ENCODE results near the gene KCNK7. TPM values are rescaled to one million over a fixed set of nuclear protein-coding genes. Genes with fewer than 3 reads are reported as not detected.

KCNK7 gene
- total RNA-seq, 4 donors from 2014 or later, result 32.6 to 183 (median 144) TPM

- TF ChIP-seq POLR2AphosphoS5 (IDR thresholded peaks at IDR 0.05) (peak in 2 of 3 donors; percentile 63 to 83), POLR2A (IDR thresholded peaks at IDR 0.05) (no peak), CTCF (IDR thresholded peaks at IDR 0.05) (peak; percentile 65 to 99)
- Histone ChIP-seq H3K9me3 (no peaks in the 10 kb centered on the region), H3K4me3 (peak overlapping the region; percentile 94), H3K27me3 (no peaks in the 10 kb centered on the region), H3K36me3 (peaks cover 5% of the 10 kb centered on the region), H3K27ac (peak overlapping the region; percentile 89), H3K4me1 (peaks cover 78% of the 10 kb centered on the region)
- peak; percentile 94 to 95 for DNase-seq (ENCODE audit: low spot score in 2 of 2)
- WGBS, result 1% methylated on average over 26 of the region's 67 CpGs
These were observed 21.3 kb downstream of the KCNK7 start for GRCh38 chr11:65574109-65574810.

- H3K27me3 ChIP-seq, result no peaks in the 10 kb centered on the region
- DNase-seq (ENCODE audit: low spot score in 2 of 2), result no peak
These were observed 22.1 kb downstream of the KCNK7 start for GRCh38 chr11:65573391-65574079.

GRCh38 chr11:65572356-65573051, 23.1 kb downstream of the KCNK7 start, which contains the start of gene FAM89B:
FAM89B (plus strand) TSS chr11:65572538; CDS start chr11:65572670, 132 bp downstream.
- peak within 1 kb of the TSS; percentile 89 for H3K27ac ChIP-seq
- peak within 1 kb of the TSS; percentile 94 for H3K4me3 ChIP-seq
- no peaks in the 10 kb centered on the region for H3K27me3 ChIP-seq
- peaks cover 3% of the 10 kb centered on the region for H3K36me3 ChIP-seq
- peak; percentile 94 to 97 for DNase-seq (ENCODE audit: low spot score in 2 of 2)
- TF ChIP-seq POLR2A (IDR thresholded peaks at IDR 0.05), result no peak
- TF ChIP-seq CTCF (IDR thresholded peaks at IDR 0.05), result no peak
- TF ChIP-seq EP300 (IDR thresholded peaks at IDR 0.05), result no peak
- TF ChIP-seq POLR2AphosphoS5 (IDR thresholded peaks at IDR 0.05), result no peak
- WGBS, result 0% methylated on average over 11 of the region's 86 CpGs
- no peaks in the 10 kb centered on the region for H3K9me3 ChIP-seq
- peaks cover 81% of the 10 kb centered on the region for H3K4me1 ChIP-seq

More at GRCh38 chr11:65573391-65574079, 22.1 kb downstream of the KCNK7 start:
- 11% methylated on average over 14 of the region's 22 CpGs for WGBS
- Histone ChIP-seq H3K4me1 (peaks cover 83% of the 10 kb centered on the region), H3K36me3 (no peaks in the 10 kb centered on the region), H3K4me3 (peak overlapping the region; percentile 94), H3K27ac (peak overlapping the region; percentile 89), H3K9me3 (no peaks in the 10 kb centered on the region)
- no peak for TF ChIP-seq CTCF (IDR thresholded peaks at IDR 0.05)
- TF ChIP-seq EP300 (IDR thresholded peaks at IDR 0.05), result no peak
- TF ChIP-seq POLR2A (IDR thresholded peaks at IDR 0.05), result no peak
- TF ChIP-seq POLR2AphosphoS5 (IDR thresholded peaks at IDR 0.05), result no peak

GRCh38 chr11:65571940-65572339, 23.7 kb downstream of the KCNK7 start:
- Histone ChIP-seq H3K36me3 (peaks cover 3% of the 10 kb centered on the region), H3K9me3 (no peaks in the 10 kb centered on the region), H3K4me1 (peaks cover 76% of the 10 kb centered on the region), H3K27ac (peak overlapping the region; percentile 89), H3K27me3 (no peaks in the 10 kb centered on the region), H3K4me3 (peak overlapping the region; percentile 94)
- DNase-seq (ENCODE audit: low spot score in 2 of 2), result no peak
- 6% methylated on average over 11 of the region's 11 CpGs for WGBS
- TF ChIP-seq POLR2A (IDR thresholded peaks at IDR 0.05) (no peak), POLR2AphosphoS5 (IDR thresholded peaks at IDR 0.05) (no peak), CTCF (IDR thresholded peaks at IDR 0.05) (no peak), EP300 (IDR thresholded peaks at IDR 0.05) (no peak)
